ENCODE results near the gene NUP214. TPM values are rescaled to one million over a fixed set of nuclear protein-coding genes. Genes with fewer than 3 reads are reported as not detected.

The NUP214 gene
- polyA plus RNA-seq, 1 donor from 2014 or later = 15.0 TPM

- TF ChIP-seq MXI1 (conservative IDR thresholded peaks at IDR 0.05; ENCODE audit: poor library complexity, severe bottlenecking) (no peak), RAD21 (conservative IDR thresholded peaks at IDR 0.05) (no peak), SMC3 (conservative IDR thresholded peaks at IDR 0.05; ENCODE audit: poor library complexity) (no peak), REST (IDR thresholded peaks at IDR 0.05; ENCODE audit: borderline replicate concordance) (no peak), EZH2 (IDR thresholded peaks at IDR 0.05; ENCODE audit: borderline replicate concordance, insufficient read depth, low read length, poor library complexity, severe bottlenecking) (no peak), TAF1 (IDR thresholded peaks at IDR 0.05; ENCODE audit: low read depth) (no peak), EP300 (conservative IDR thresholded peaks at IDR 0.05; ENCODE audit: poor library complexity, severe bottlenecking) (no peak), POLR2AphosphoS5 (IDR thresholded peaks at IDR 0.05) (no peak)
- TF ChIP-seq, protein P1, sequence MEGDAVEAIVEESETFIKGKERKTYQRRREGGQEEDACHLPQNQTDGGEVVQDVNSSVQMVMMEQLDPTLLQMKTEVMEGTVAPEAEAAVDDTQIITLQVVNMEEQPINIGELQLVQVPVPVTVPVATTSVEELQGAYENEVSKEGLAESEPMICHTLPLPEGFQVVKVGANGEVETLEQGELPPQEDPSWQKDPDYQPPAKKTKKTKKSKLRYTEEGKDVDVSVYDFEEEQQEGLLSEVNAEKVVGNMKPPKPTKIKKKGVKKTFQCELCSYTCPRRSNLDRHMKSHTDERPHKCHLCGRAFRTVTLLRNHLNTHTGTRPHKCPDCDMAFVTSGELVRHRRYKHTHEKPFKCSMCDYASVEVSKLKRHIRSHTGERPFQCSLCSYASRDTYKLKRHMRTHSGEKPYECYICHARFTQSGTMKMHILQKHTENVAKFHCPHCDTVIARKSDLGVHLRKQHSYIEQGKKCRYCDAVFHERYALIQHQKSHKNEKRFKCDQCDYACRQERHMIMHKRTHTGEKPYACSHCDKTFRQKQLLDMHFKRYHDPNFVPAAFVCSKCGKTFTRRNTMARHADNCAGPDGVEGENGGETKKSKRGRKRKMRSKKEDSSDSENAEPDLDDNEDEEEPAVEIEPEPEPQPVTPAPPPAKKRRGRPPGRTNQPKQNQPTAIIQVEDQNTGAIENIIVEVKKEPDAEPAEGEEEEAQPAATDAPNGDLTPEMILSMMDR (IDR thresholded peaks at IDR 0.05; ENCODE audit: poor library complexity, severe bottlenecking) = no peak
- no peak overlapping the region for H3K27ac ChIP-seq (ENCODE audit: low read length)
- H3K4me2 ChIP-seq (ENCODE audit: low read length) = no peak overlapping the region
- no peak overlapping the region for H2AFZ ChIP-seq (ENCODE audit: low read depth, low read length)
- no peaks in the 10 kb centered on the region for H3K9me2 ChIP-seq (ENCODE audit: insufficient read depth, low read length)
- no peaks in the 10 kb centered on the region for H3K27me3 ChIP-seq (ENCODE audit: insufficient read depth, low read depth, low read length)
- H3F3A ChIP-seq (ENCODE audit: insufficient read depth, low read length, poor library complexity, severe bottlenecking) = no peaks in the 10 kb centered on the region
- no peak overlapping the region for H3K4me3 ChIP-seq (ENCODE audit: low read length)
- no peaks in the 10 kb centered on the region for H3K79me2 ChIP-seq (replicated peaks; ENCODE audit: insufficient read depth, low read length)
- H3K9me3 ChIP-seq (ENCODE audit: low read length) = no peaks in the 10 kb centered on the region
- no peaks in the 10 kb centered on the region for H3K36me3 ChIP-seq (ENCODE audit: insufficient read depth, low read length)
- H4K20me1 ChIP-seq (ENCODE audit: insufficient read depth) = no peaks in the 10 kb centered on the region
- H3K9ac ChIP-seq (ENCODE audit: low read length) = no peak overlapping the region
Measured at GRCh38 chr9:131148966-131149687, 23.7 kb downstream of the NUP214 start.

DNA sequence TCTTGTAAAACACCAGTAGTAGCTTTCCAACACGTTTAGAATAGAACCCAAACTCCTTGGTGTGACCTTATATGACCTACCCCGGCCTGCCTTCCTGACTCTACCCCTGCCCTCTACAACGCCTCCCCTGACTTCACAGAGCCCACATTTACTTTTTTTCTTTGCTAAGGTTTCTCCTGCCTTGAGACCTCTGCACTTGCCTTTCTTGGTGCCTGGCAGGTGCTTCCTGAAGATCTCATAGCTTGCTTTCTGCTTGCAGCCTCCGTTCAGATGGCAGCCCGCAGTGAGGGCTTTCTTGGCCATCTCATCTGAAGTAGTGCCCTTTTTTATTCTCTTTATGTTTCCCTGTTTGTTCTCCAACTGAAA lies 24.3 kb downstream of the NUP214 start:
- TF ChIP-seq RAD21 (conservative IDR thresholded peaks at IDR 0.05) = no peak
- H3K27me3 ChIP-seq (ENCODE audit: insufficient read depth, low read depth, low read length) = no peaks in the 10 kb centered on the region
- no peak overlapping the region for H3K4me3 ChIP-seq (ENCODE audit: low read length)
- H3K27ac ChIP-seq (ENCODE audit: low read length) = no peak overlapping the region
- H3K36me3 ChIP-seq (ENCODE audit: insufficient read depth, low read length) = peaks cover 4% of the 10 kb centered on the region
- no peak overlapping the region for H3K9ac ChIP-seq (ENCODE audit: low read length)
- H3K9me3 ChIP-seq (ENCODE audit: low read length) = no peaks in the 10 kb centered on the region
- no peak overlapping the region for H2AFZ ChIP-seq (ENCODE audit: low read depth, low read length)
- no peaks in the 10 kb centered on the region for H3F3A ChIP-seq (ENCODE audit: insufficient read depth, low read length, poor library complexity, severe bottlenecking)
- no peak overlapping the region for H3K4me2 ChIP-seq (ENCODE audit: low read length)
- no peaks in the 10 kb centered on the region for H3K9me2 ChIP-seq (ENCODE audit: insufficient read depth, low read length)
- no peaks in the 10 kb centered on the region for H3K79me2 ChIP-seq (replicated peaks; ENCODE audit: insufficient read depth, low read length)
- no peaks in the 10 kb centered on the region for H4K20me1 ChIP-seq (ENCODE audit: insufficient read depth)
